ENCODE results near the gene PNMA6E.

The PNMA6E gene

GRCh38 chrX:153347530-153347929 lies 53.6 kb downstream of the PNMA6E start:
- no peaks in the 10 kb centered on the region for H3K36me3 ChIP-seq (ENCODE audit: low read length)

More at GRCh38 chrX:153347530-153347929, 53.6 kb downstream of the PNMA6E start:
- H3K9me2 ChIP-seq (replicated peaks; ENCODE audit: insufficient read depth, low read length): no peaks in the 10 kb centered on the region
- H3K27me3 ChIP-seq (ENCODE audit: low read length): no peaks in the 10 kb centered on the region
- H3K9me3 ChIP-seq (ENCODE audit: insufficient read depth, low read length): no peaks in the 10 kb centered on the region
- H3K9ac ChIP-seq (ENCODE audit: low read length): no peak overlapping the region
- H4K20me1 ChIP-seq (ENCODE audit: low read depth, low read length): no peaks in the 10 kb centered on the region
- no peaks in the 10 kb centered on the region for H3K79me2 ChIP-seq (ENCODE audit: insufficient read depth, low read length)
- TF ChIP-seq CTCF (IDR thresholded peaks at IDR 0.05; ENCODE audit: insufficient read depth, low read length, poor library complexity, severe bottlenecking) (no peak), EZH2phosphoT487 (conservative IDR thresholded peaks at IDR 0.05; ENCODE audit: low read length) (no peak)
- no peak overlapping the region for H3K4me3 ChIP-seq (ENCODE audit: insufficient read depth, low read length, poor library complexity, severe bottlenecking)
- H3K4me2 ChIP-seq (ENCODE audit: low read depth, low read length, poor library complexity, severe bottlenecking): no peak overlapping the region
- no peak overlapping the region for H3K27ac ChIP-seq (ENCODE audit: low read depth, low read length)
- H3F3A ChIP-seq (ENCODE audit: insufficient read depth): no peaks in the 10 kb centered on the region
- no peak overlapping the region for H2AFZ ChIP-seq (ENCODE audit: low read depth, low read length, severe bottlenecking)

All from SU-DHL-6 (cell line).